ENCODE measurements around the gene CTCF. TPM values are rescaled to one million over a fixed set of nuclear protein-coding genes. Genes with fewer than 3 reads are reported as not detected.

Gene CTCF
- total and polyA plus RNA-seq, 2 donors (not counting 3 experiments of a cell fraction or from before 2014, with no cell fraction given): 20.7 to 40.0 TPM

DNA sequence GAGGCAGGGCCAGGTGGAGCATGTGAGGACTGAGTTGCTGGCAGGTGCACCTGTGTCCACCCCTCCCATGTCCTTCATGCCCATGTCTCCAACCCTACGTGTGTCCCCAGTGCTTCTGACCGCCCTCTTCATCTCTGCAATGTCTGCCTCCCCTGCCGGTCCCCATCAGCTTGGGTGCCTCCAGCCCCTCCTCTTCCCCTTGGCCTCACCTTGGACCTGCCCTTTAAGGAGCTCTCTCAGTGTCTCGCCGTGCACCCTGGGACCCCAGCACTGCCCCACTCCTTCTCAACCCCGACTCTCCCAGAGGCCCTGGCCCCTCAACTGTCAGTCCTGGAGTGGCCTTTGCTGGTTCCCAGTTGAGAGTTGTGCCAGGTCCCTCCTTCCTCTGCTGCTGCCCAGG is 18.7 kb upstream of the CTCF start:
- peaks cover 37% of the 10 kb centered on the region for H3K4me1 ChIP-seq (ENCODE audit: control insufficient read depth, extremely low read depth, insufficient read depth, low read length)
- H3K27ac ChIP-seq (ENCODE audit: insufficient read depth, low read depth, low read length): no peak overlapping the region
- peaks cover 27% of the 10 kb centered on the region for H3K79me2 ChIP-seq (ENCODE audit: control insufficient read depth, insufficient read depth, low read length)
- no peaks in the 10 kb centered on the region for H3K27me3 ChIP-seq (ENCODE audit: control insufficient read depth in 2 of 2, insufficient read depth in 2 of 2, low read length in 2 of 2)
- no peak overlapping the region for H2AFZ ChIP-seq (ENCODE audit: low read depth, low read length)
- H3K9me1 ChIP-seq (replicated peaks; ENCODE audit: control insufficient read depth, extremely low read depth, insufficient read depth, low read length): no peaks in the 10 kb centered on the region
- no peak overlapping the region for H3K4me3 ChIP-seq (replicated peaks in 1 of 3; ENCODE audit: insufficient read depth in 1 of 3, low read depth in 1 of 3, low read length in 3 of 3)
- CTCF ChIA-PET: interaction anchor here (1.8 to 14.4 kb wide), 3 partner anchors 21 to 101 kb away, joined by 5 to 246 read pairs (median 166); partner anchors contain the start of gene CARMIL2
- dilution Hi-C loops (cut with MboI; ENCODE audit: extremely low pct_ligation_motif_present, low sequenced_read_pairs): no loop called here
- no peaks in the 10 kb centered on the region for H3K9me3 ChIP-seq (replicated peaks; ENCODE audit: control insufficient read depth, insufficient read depth, low read length)
- BruUV-seq (replicated peaks): no TSS peak
- TF ChIP-seq POLR2AphosphoS5 (IDR thresholded peaks at IDR 0.05; ENCODE audit: insufficient read depth, low read depth, low read length) (no peak), POLR2A (IDR thresholded peaks at IDR 0.05; ENCODE audit: low read depth, low read length) (peak; percentile 30)
- POLR2A ChIA-PET: interaction anchor here (0.5 kb wide), 1 partner anchor 120 kb away, joined by 3 read pairs; no protein-coding TSS in a partner anchor
- intact Hi-C loops (cut with micrococcal nuclease): no loop called here
- peaks cover 3% of the 10 kb centered on the region for H4K20me1 ChIP-seq (replicated peaks; ENCODE audit: control insufficient read depth, extremely low read depth, insufficient read depth, low read length)
- FAIRE-seq: no peak
- no peak for DNase-seq (ENCODE audit: low read depth, low spot score)
- no peak overlapping the region for H3K9ac ChIP-seq (replicated peaks; ENCODE audit: extremely low read depth, insufficient read depth, low read length)
- no peak overlapping the region for H3K4me2 ChIP-seq (ENCODE audit: insufficient read depth, low read length)
- H3K36me3 ChIP-seq (ENCODE audit: control insufficient read depth in 2 of 2, extremely low read depth in 1 of 2, insufficient read depth in 2 of 2, low read length in 2 of 2): peaks cover 20 to 66% of the 10 kb centered on the region in 2 experiments

GRCh38 chr16:67544329-67544841 is 17.9 kb upstream of the CTCF start:
- no peak overlapping the region for H3K27ac ChIP-seq (ENCODE audit: insufficient read depth, low read depth, low read length)
- no peak overlapping the region for H3K4me2 ChIP-seq (ENCODE audit: insufficient read depth, low read length)
- TF ChIP-seq, protein P1, sequence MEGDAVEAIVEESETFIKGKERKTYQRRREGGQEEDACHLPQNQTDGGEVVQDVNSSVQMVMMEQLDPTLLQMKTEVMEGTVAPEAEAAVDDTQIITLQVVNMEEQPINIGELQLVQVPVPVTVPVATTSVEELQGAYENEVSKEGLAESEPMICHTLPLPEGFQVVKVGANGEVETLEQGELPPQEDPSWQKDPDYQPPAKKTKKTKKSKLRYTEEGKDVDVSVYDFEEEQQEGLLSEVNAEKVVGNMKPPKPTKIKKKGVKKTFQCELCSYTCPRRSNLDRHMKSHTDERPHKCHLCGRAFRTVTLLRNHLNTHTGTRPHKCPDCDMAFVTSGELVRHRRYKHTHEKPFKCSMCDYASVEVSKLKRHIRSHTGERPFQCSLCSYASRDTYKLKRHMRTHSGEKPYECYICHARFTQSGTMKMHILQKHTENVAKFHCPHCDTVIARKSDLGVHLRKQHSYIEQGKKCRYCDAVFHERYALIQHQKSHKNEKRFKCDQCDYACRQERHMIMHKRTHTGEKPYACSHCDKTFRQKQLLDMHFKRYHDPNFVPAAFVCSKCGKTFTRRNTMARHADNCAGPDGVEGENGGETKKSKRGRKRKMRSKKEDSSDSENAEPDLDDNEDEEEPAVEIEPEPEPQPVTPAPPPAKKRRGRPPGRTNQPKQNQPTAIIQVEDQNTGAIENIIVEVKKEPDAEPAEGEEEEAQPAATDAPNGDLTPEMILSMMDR (IDR thresholded peaks at IDR 0.05; ENCODE audit: extremely low read depth in 1 of 2, insufficient read depth in 1 of 2, low read depth in 1 of 2, low read length in 2 of 2): peak in 1 of 2 donors; percentile 24
- no peak for TF ChIP-seq POLR2A (IDR thresholded peaks at IDR 0.05; ENCODE audit: low read depth, low read length)
- DNase-seq (ENCODE audit: low read depth, low spot score) (no peak), FAIRE-seq (no peak)
- CTCF ChIA-PET: interaction anchor here (1.0 to 14.4 kb wide), 5 partner anchors 7 to 100 kb away, joined by 3 to 246 read pairs (median 5); partner anchors contain the start of gene CARMIL2
- no peak overlapping the region for H2AFZ ChIP-seq (ENCODE audit: low read depth, low read length)
- POLR2A ChIA-PET: no interaction called here
- peaks cover 3% of the 10 kb centered on the region for H4K20me1 ChIP-seq (replicated peaks; ENCODE audit: control insufficient read depth, extremely low read depth, insufficient read depth, low read length)
- no peak overlapping the region for H3K4me3 ChIP-seq (replicated peaks in 1 of 3; ENCODE audit: insufficient read depth in 1 of 3, low read depth in 1 of 3, low read length in 3 of 3)
- intact Hi-C loops (cut with micrococcal nuclease) (no loop called here), dilution Hi-C loops (cut with MboI; ENCODE audit: extremely low pct_ligation_motif_present, low sequenced_read_pairs) (no loop called here)
- peaks cover 20 to 64% of the 10 kb centered on the region in 2 experiments for H3K36me3 ChIP-seq (ENCODE audit: control insufficient read depth in 2 of 2, extremely low read depth in 1 of 2, insufficient read depth in 2 of 2, low read length in 2 of 2)
- H3K9me1 ChIP-seq (replicated peaks; ENCODE audit: control insufficient read depth, extremely low read depth, insufficient read depth, low read length): no peaks in the 10 kb centered on the region
- BruUV-seq (replicated peaks): no TSS peak
- no peaks in the 10 kb centered on the region for H3K9me3 ChIP-seq (replicated peaks; ENCODE audit: control insufficient read depth, insufficient read depth, low read length)
- peaks cover 29% of the 10 kb centered on the region for H3K4me1 ChIP-seq (ENCODE audit: control insufficient read depth, extremely low read depth, insufficient read depth, low read length)
- H3K27me3 ChIP-seq (ENCODE audit: control insufficient read depth in 2 of 2, insufficient read depth in 2 of 2, low read length in 2 of 2): no peaks in the 10 kb centered on the region
- H3K9ac ChIP-seq (replicated peaks; ENCODE audit: extremely low read depth, insufficient read depth, low read length): no peak overlapping the region
- peaks cover 19% of the 10 kb centered on the region for H3K79me2 ChIP-seq (ENCODE audit: control insufficient read depth, insufficient read depth, low read length)

All from endothelial cell of umbilical vein (primary cell).